H9 (cell line): Measurements from ENCODE around the gene ZBP1. TPM values are rescaled to one million over a fixed set of nuclear protein-coding genes. Genes with fewer than 3 reads are reported as not detected.

Source experiments
- DNase-seq: peaks from one replicate; pipeline ENCODE4 v3.0.0-alpha.2; 2017
- H2AFZ ChIP-seq: one replicate; pipeline ENCODE4 v1.6.1; 2013; ENCODE audit warnings: mild to moderate bottlenecking, low read length, control low read depth, moderate library complexity
- H2AK5ac ChIP-seq: 2 replicates; pipeline ENCODE4 v1.6.1; 2013; ENCODE audit warnings: low read length, control low read depth, mixed read lengths; ENCODE audit not compliant: insufficient read length
- H2BK120ac ChIP-seq: one replicate; pipeline ENCODE4 v1.6.1; 2013; ENCODE audit warnings: low read depth, mild to moderate bottlenecking, low read length, control low read depth, inconsistent platforms; ENCODE audit not compliant: poor library complexity, severe bottlenecking
- H2BK12ac ChIP-seq: 2 replicates; pipeline ENCODE4 v1.6.1; 2013; ENCODE audit warnings: low read length, control low read depth, mixed read lengths, low read depth; ENCODE audit not compliant: insufficient read length
- H2BK15ac ChIP-seq: 2 replicates; pipeline ENCODE4 v1.6.1; 2013; ENCODE audit warnings: low read depth, low read length, control low read depth
- H2BK20ac ChIP-seq: one replicate; pipeline ENCODE4 v1.6.1; 2013; ENCODE audit warnings: low read depth, mild to moderate bottlenecking, low read length, control low read depth, inconsistent platforms; ENCODE audit not compliant: poor library complexity, severe bottlenecking
- H2BK5ac ChIP-seq: 2 replicates; pipeline ENCODE4 v1.6.1; 2013; ENCODE audit warnings: low read length, control low read depth, mixed read lengths; ENCODE audit not compliant: insufficient read length
- H3K14ac ChIP-seq: 2 replicates; pipeline ENCODE4 v1.6.1; 2013; ENCODE audit warnings: low read length, control low read depth; ENCODE audit not compliant: insufficient read depth
- H3K18ac ChIP-seq: 2 replicates; pipeline ENCODE4 v1.6.1; 2013; ENCODE audit warnings: low read depth, mild to moderate bottlenecking, mixed read lengths, low read length, control low read depth; ENCODE audit not compliant: insufficient read length
- H3K23ac ChIP-seq: 2 replicates; pipeline ENCODE4 v1.6.1; 2013; ENCODE audit warnings: low read length, control low read depth, mixed read lengths, low read depth; ENCODE audit not compliant: insufficient read length
- H3K23me2 ChIP-seq: 2 replicates; pipeline ENCODE4 v1.6.1; 2013; ENCODE audit warnings: low read depth, mild to moderate bottlenecking, mixed read lengths, low read length, control low read depth; ENCODE audit not compliant: insufficient read length, poor library complexity, severe bottlenecking
- H3K27ac ChIP-seq: 2 replicates; pipeline ENCODE4 v1.5.1; 2013; ENCODE audit warnings: low read length, control low read depth, mixed read lengths, low read depth; ENCODE audit not compliant: insufficient read length
- H3K27me3 ChIP-seq: 2 replicates; pipeline ENCODE4 v1.6.1; 2013; ENCODE audit warnings: low read length, control low read depth, inconsistent platforms; ENCODE audit not compliant: insufficient read depth
- H3K4ac ChIP-seq: 2 replicates; pipeline ENCODE4 v1.6.1; 2013; ENCODE audit warnings: low read depth, mild to moderate bottlenecking, control low read depth, inconsistent platforms, low read length, moderate library complexity
- H3K4me1 ChIP-seq: 2 replicates; pipeline ENCODE4 v1.6.1; 2013; ENCODE audit warnings: low read length, control low read depth, inconsistent platforms; ENCODE audit not compliant: insufficient read depth
- H3K4me2 ChIP-seq: 2 replicates; pipeline ENCODE4 v1.6.1; 2013; ENCODE audit warnings: low read length, control low read depth, mixed read lengths; ENCODE audit not compliant: insufficient read length, insufficient read depth
- H3K56ac ChIP-seq: 2 replicates; pipeline ENCODE4 v1.6.1; 2013; ENCODE audit warnings: low read depth, mild to moderate bottlenecking, mixed read lengths, low read length, control low read depth; ENCODE audit not compliant: insufficient read length
- H3K79me1 ChIP-seq: 2 replicates; pipeline ENCODE4 v1.6.1; 2013; ENCODE audit warnings: low read depth, mild to moderate bottlenecking, moderate library complexity, low read length, control low read depth, inconsistent platforms; ENCODE audit not compliant: insufficient read depth, poor library complexity, severe bottlenecking
- H3K79me2 ChIP-seq: 2 replicates; pipeline ENCODE4 v1.6.1; 2013; ENCODE audit warnings: low read length, control low read depth, inconsistent platforms; ENCODE audit not compliant: insufficient read depth
- H3K9ac ChIP-seq: 2 replicates; pipeline ENCODE4 v1.6.1; 2013; ENCODE audit warnings: low read length, control low read depth, mixed read lengths; ENCODE audit not compliant: insufficient read length; ENCODE audit errors: extremely low read depth
- H3K9me3 ChIP-seq: one replicate; pipeline ENCODE4 v1.6.1; 2013; ENCODE audit warnings: low read depth, low read length, inconsistent platforms; ENCODE audit not compliant: control insufficient read depth
- H3T11ph ChIP-seq: one replicate; pipeline ENCODE4 v1.6.1; 2013; ENCODE audit warnings: mild to moderate bottlenecking, low read length, control low read depth, inconsistent platforms
- H4K20me1 ChIP-seq: one replicate; pipeline ENCODE4 v1.6.1; 2013; ENCODE audit not compliant: control insufficient read depth, insufficient read length, insufficient read depth
- H4K5ac ChIP-seq: 2 replicates; pipeline ENCODE4 v1.6.1; 2013; ENCODE audit warnings: low read depth, mild to moderate bottlenecking, mixed read lengths, low read length, control low read depth; ENCODE audit not compliant: insufficient read length
- H4K8ac ChIP-seq: replicated peaks from 2 replicates; pipeline ENCODE4 v1.6.1; 2013; ENCODE audit warnings: low read length, control low read depth, mixed read lengths, low read depth; ENCODE audit not compliant: insufficient read length
- H4K91ac ChIP-seq: 2 replicates; pipeline ENCODE4 v1.6.1; 2013; ENCODE audit warnings: low read depth, mild to moderate bottlenecking, moderate library complexity, mixed read lengths, low read length, control low read depth; ENCODE audit not compliant: insufficient read length
- H3K27ac Mint-ChIP-seq, 3 experiments: 2 replicates in 2 of 3; 3 replicates in 1 of 3; pipeline ENCODE4 v1.8.0; 2020 to 2021; ENCODE audit warnings: mixed read lengths in 3 of 3, mild to moderate bottlenecking in 1 of 3, moderate library complexity in 1 of 3
- H3K27me3 Mint-ChIP-seq: 2 replicates; pipeline ENCODE4 v1.8.0; 2021; ENCODE audit warnings: low read depth, mild to moderate bottlenecking, moderate library complexity, mixed read lengths
- H3K36me3 Mint-ChIP-seq, 3 experiments: 2 replicates in 2 of 3; 3 replicates in 1 of 3; pipeline ENCODE4 v1.8.0; 2020 to 2021; ENCODE audit warnings: low read depth in 3 of 3, mixed read lengths in 3 of 3; ENCODE audit not compliant: insufficient read depth in 1 of 3
- H3K4me1 Mint-ChIP-seq, 2 experiments: 2 replicates each; pipeline ENCODE4 v1.8.0; 2020; ENCODE audit warnings: mixed read lengths in 2 of 2
- H3K4me3 Mint-ChIP-seq, 2 experiments: 2 replicates in 1 of 2; 3 replicates in 1 of 2; pipeline ENCODE4 v1.8.0; 2020 to 2021; ENCODE audit warnings: mild to moderate bottlenecking in 2 of 2, mixed read lengths in 2 of 2, moderate library complexity in 1 of 2
- H3K9me3 Mint-ChIP-seq, 2 experiments: 2 replicates in 1 of 2; 3 replicates in 1 of 2; pipeline ENCODE4 v1.8.0; 2020; ENCODE audit warnings: mild to moderate bottlenecking in 2 of 2, mixed read lengths in 2 of 2, moderate library complexity in 1 of 2
- WGBS: extraction: QIAGEN DNeasy Blood & Tissue Kit; methylation state at CpG from one replicate; pipeline ENCODE4 v1.1.7; 2013; ENCODE audit warnings: missing lambda C conversion rate, low lambda C conversion rate, mixed read lengths; ENCODE audit not compliant: insufficient read length; ENCODE audit errors: extremely low coverage; 5-methylcytosine and 5-hydroxymethylcytosine counted together
- total RNA-seq: library from RNA; stranded (reverse); gene quantifications from 2 replicates; pipeline ENCODE4 v1.2.1, GENCODE V29; 2021
- TF ChIP-seq, protein P1 (sequence below): fragments of 200-600 bp; sonication (generic); conservative IDR thresholded peaks from 3 replicates; pipeline ENCODE4 v1.8.0; 2021; ENCODE audit warnings: antibody characterized with exemption, mild to moderate bottlenecking

Gene ZBP1
- total RNA-seq, 1 experiment from 2014 or later = not detected

DNA sequence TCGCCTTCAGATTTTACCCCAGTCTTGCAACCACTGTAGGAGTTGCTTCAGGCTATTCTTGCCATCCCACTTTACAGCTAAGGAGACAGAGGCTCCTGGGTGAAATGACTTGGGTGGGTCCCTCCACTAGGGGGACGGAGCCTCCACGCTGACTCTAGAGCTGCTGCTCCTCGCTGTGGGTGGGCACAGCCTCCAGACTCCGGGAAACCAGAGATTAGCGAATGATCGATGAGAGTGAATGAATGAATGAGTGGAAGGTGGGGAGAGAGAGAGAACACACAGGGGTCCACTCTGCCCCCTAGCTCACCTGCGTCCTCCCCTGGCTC is 10.4 kb downstream of the ZBP1 start:
- no peak overlapping the region for H2BK5ac ChIP-seq
- no peak overlapping the region for H2BK12ac ChIP-seq

More for the DNA sequence above, 10.4 kb downstream of the ZBP1 start:
- H3K27ac ChIP-seq = no peak overlapping the region
- H3K18ac ChIP-seq = no peak overlapping the region
- H2BK120ac ChIP-seq = no peak overlapping the region
- Mint-ChIP-seq H3K27me3 (peaks cover 3% of the 10 kb centered on the region; the same call in 1 of the 2 replicates), H3K4me3 (no peak overlapping the region), H3K27ac (no peak overlapping the region), H3K9me3 (no peaks in the 10 kb centered on the region), H3K4me1 (peaks cover 6 to 10% of the 10 kb centered on the region in 2 experiments), H3K36me3 (no peaks in the 10 kb centered on the region)
- H3K9ac ChIP-seq = no peak overlapping the region
- H3K14ac ChIP-seq = no peak overlapping the region
- H3K9me3 ChIP-seq = no peaks in the 10 kb centered on the region
- TF ChIP-seq, protein P1, sequence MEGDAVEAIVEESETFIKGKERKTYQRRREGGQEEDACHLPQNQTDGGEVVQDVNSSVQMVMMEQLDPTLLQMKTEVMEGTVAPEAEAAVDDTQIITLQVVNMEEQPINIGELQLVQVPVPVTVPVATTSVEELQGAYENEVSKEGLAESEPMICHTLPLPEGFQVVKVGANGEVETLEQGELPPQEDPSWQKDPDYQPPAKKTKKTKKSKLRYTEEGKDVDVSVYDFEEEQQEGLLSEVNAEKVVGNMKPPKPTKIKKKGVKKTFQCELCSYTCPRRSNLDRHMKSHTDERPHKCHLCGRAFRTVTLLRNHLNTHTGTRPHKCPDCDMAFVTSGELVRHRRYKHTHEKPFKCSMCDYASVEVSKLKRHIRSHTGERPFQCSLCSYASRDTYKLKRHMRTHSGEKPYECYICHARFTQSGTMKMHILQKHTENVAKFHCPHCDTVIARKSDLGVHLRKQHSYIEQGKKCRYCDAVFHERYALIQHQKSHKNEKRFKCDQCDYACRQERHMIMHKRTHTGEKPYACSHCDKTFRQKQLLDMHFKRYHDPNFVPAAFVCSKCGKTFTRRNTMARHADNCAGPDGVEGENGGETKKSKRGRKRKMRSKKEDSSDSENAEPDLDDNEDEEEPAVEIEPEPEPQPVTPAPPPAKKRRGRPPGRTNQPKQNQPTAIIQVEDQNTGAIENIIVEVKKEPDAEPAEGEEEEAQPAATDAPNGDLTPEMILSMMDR = peak; percentile 52; the same call in 2 of the 3 replicates
- H3K27me3 ChIP-seq = no peaks in the 10 kb centered on the region
- WGBS = no CpG with 5 or more reads among the region's 8 CpGs
- no peak overlapping the region for H3K4ac ChIP-seq
- no peak overlapping the region for H3K23ac ChIP-seq
- H3K23me2 ChIP-seq = no peaks in the 10 kb centered on the region
- DNase-seq = no peak
- no peak overlapping the region for H4K8ac ChIP-seq
- H4K5ac ChIP-seq = no peak overlapping the region
- H2AK5ac ChIP-seq = no peak overlapping the region
- H3K4me1 ChIP-seq = no peaks in the 10 kb centered on the region
- H3K79me1 ChIP-seq = no peaks in the 10 kb centered on the region
- H2BK20ac ChIP-seq = no peak overlapping the region
- H3K4me2 ChIP-seq = no peak overlapping the region
- no peak overlapping the region for H3T11ph ChIP-seq
- no peak overlapping the region for H3K56ac ChIP-seq
- H4K91ac ChIP-seq = no peak overlapping the region
- H2AFZ ChIP-seq = no peak overlapping the region
- H4K20me1 ChIP-seq = no peaks in the 10 kb centered on the region
- no peaks in the 10 kb centered on the region for H3K79me2 ChIP-seq
- no peak overlapping the region for H2BK15ac ChIP-seq
